ENCODE measurements around the gene CSAD. TPM values are rescaled to one million over a fixed set of nuclear protein-coding genes. Genes with fewer than 3 reads are reported as not detected.
"Not testable (repeated sequence)": the region's sequence is repeated elsewhere in the genome, so short reads cannot be mapped to it uniquely, and the experiment has no call there.

CSAD gene
- total and polyA plus RNA-seq, 2 experiments from 2014 or later, result 3.2 to 7.1 TPM

- not testable (repeated sequence) for DNase-seq (ENCODE audit: low spot score); H3F3A ChIP-seq (replicated peaks; ENCODE audit: low read depth); H4K20me1 ChIP-seq (replicated peaks; ENCODE audit: insufficient read depth); H3K4me3 ChIP-seq; H3K4me1 ChIP-seq (ENCODE audit: insufficient read depth); H3K79me2 ChIP-seq (replicated peaks; ENCODE audit: insufficient read depth); H3K9me3 Mint-ChIP-seq; H3K27ac ChIP-seq (ENCODE audit: low read depth); H3K36me3 Mint-ChIP-seq (ENCODE audit: low read depth); H3K4me2 ChIP-seq; H3K4me3 Mint-ChIP-seq; ATAC-seq; H2AFZ ChIP-seq; H3K36me3 ChIP-seq (ENCODE audit: insufficient read depth); H3K27ac Mint-ChIP-seq; H3K9me2 ChIP-seq (ENCODE audit: insufficient read depth)
- peaks cover 24% of the 10 kb centered on the region for H3K27me3 Mint-ChIP-seq (ENCODE audit: insufficient read depth, low read depth, poor library complexity)
- peaks cover 10% of the 10 kb centered on the region for H3K4me1 Mint-ChIP-seq
- H3K27me3 ChIP-seq (ENCODE audit: insufficient read depth), result peaks cover 43% of the 10 kb centered on the region
Measured at GRCh38 chr12:53202316-53202715, 21.6 kb upstream of the CSAD start.

GRCh38 chr12:53201639-53202038 lies 20.9 kb upstream of the CSAD start:
- no peak overlapping the region for H3K27ac Mint-ChIP-seq
- no peak overlapping the region for H3K4me2 ChIP-seq
- no peaks in the 10 kb centered on the region for H3K36me3 ChIP-seq (ENCODE audit: insufficient read depth)
- 0 out of 2 replicates have a peak, but pooled peaks cover 4% of the 10 kb centered on the region for H3F3A ChIP-seq (replicated peaks; ENCODE audit: low read depth)
- ATAC-seq, result no peak
- peaks cover 50% of the 10 kb centered on the region for H3K27me3 ChIP-seq (ENCODE audit: insufficient read depth)
- no peaks in the 10 kb centered on the region for H3K36me3 Mint-ChIP-seq (ENCODE audit: low read depth)
- no peak for DNase-seq (ENCODE audit: low spot score)
- H3K9me2 ChIP-seq (ENCODE audit: insufficient read depth), result no peaks in the 10 kb centered on the region
- H3K4me1 ChIP-seq (ENCODE audit: insufficient read depth), result no peaks in the 10 kb centered on the region; the same call in 1 of the 2 replicates
- H2AFZ ChIP-seq, result no peak overlapping the region
- no peak overlapping the region for H3K4me3 Mint-ChIP-seq
- H3K79me2 ChIP-seq (replicated peaks; ENCODE audit: insufficient read depth), result no peaks in the 10 kb centered on the region
- H4K20me1 ChIP-seq (replicated peaks; ENCODE audit: insufficient read depth), result no peaks in the 10 kb centered on the region; the same call in 1 of the 2 replicates
- H3K4me1 Mint-ChIP-seq, result peaks cover 4% of the 10 kb centered on the region; the same call in 2 of the 3 replicates
- TF ChIP-seq ETS1 (IDR thresholded peaks at IDR 0.05) (no peak), EZH2phosphoT487 (IDR thresholded peaks at IDR 0.05; ENCODE audit: unreplicated experiment) (no peak), NANOG (IDR thresholded peaks at IDR 0.05; ENCODE audit: borderline replicate concordance) (no peak), JUNB (IDR thresholded peaks at IDR 0.05; ENCODE audit: unreplicated experiment) (no peak), ZNF114 (CRISPR knock-in tag; IDR thresholded peaks at IDR 0.05) (no peak), EZH2 (IDR thresholded peaks at IDR 0.05; ENCODE audit: low read depth, unreplicated experiment) (no peak), CTCF (conservative IDR thresholded peaks at IDR 0.05; ENCODE audit: low read depth in 2 of 2) (no peak)
- no peak overlapping the region for H3K4me3 ChIP-seq
- peaks cover 26% of the 10 kb centered on the region for H3K27me3 Mint-ChIP-seq (ENCODE audit: insufficient read depth, low read depth, poor library complexity)
- H3K27ac ChIP-seq (ENCODE audit: low read depth), result no peak overlapping the region
- H3K9me3 Mint-ChIP-seq, result no peaks in the 10 kb centered on the region; the same call in 2 of the 3 replicates

GRCh38 chr12:53201177-53201541 lies 20.4 kb upstream of the CSAD start:
- Histone ChIP-seq H3K27ac (ENCODE audit: low read depth) (no peak overlapping the region), H3K4me1 (ENCODE audit: insufficient read depth) (no peaks in the 10 kb centered on the region; the same call in 1 of the 2 replicates), H3K4me3 (no peak overlapping the region), H3F3A (replicated peaks; ENCODE audit: low read depth) (0 out of 2 replicates have a peak, but pooled peaks cover 1% of the 10 kb centered on the region), H3K36me3 (ENCODE audit: insufficient read depth) (no peaks in the 10 kb centered on the region), H3K4me2 (no peak overlapping the region), H3K9me2 (ENCODE audit: insufficient read depth) (no peaks in the 10 kb centered on the region), H3K27me3 (ENCODE audit: insufficient read depth) (peaks cover 55% of the 10 kb centered on the region), H4K20me1 (replicated peaks; ENCODE audit: insufficient read depth) (no peaks in the 10 kb centered on the region; the same call in 1 of the 2 replicates), H2AFZ (0 out of 2 replicates have a peak overlapping the region, but pooled peaks have one; percentile 18), H3K79me2 (replicated peaks; ENCODE audit: insufficient read depth) (no peaks in the 10 kb centered on the region)
- ATAC-seq (no peak), DNase-seq (ENCODE audit: low spot score) (no peak)
- Mint-ChIP-seq H3K4me3 (no peak overlapping the region), H3K9me3 (no peaks in the 10 kb centered on the region; the same call in 2 of the 3 replicates), H3K36me3 (ENCODE audit: low read depth) (no peaks in the 10 kb centered on the region), H3K4me1 (peaks cover 2% of the 10 kb centered on the region; the same call in 1 of the 3 replicates), H3K27me3 (ENCODE audit: insufficient read depth, low read depth, poor library complexity) (peaks cover 27% of the 10 kb centered on the region), H3K27ac (no peak overlapping the region)
- TF ChIP-seq EZH2 (IDR thresholded peaks at IDR 0.05; ENCODE audit: low read depth, unreplicated experiment), result no peak
- TF ChIP-seq ZNF114 (CRISPR knock-in tag; IDR thresholded peaks at IDR 0.05), result no peak
- no peak for TF ChIP-seq ZNF462 (CRISPR knock-in tag; IDR thresholded peaks at IDR 0.05)
